Measurements from ENCODE around the gene FAM118A. TPM values are rescaled to one million over a fixed set of nuclear protein-coding genes. Genes with fewer than 3 reads are reported as not detected.
A peak's percentile ranks its signal among the peaks of the same experiment; 100 is the strongest.

The FAM118A gene
- total RNA-seq, 1 donor, result 21.7 TPM

- Histone ChIP-seq H2AFZ (ENCODE audit: low read length) (no peak overlapping the region), H3K27ac (ENCODE audit: low read depth, low read length) (no peak overlapping the region), H3K9me3 (ENCODE audit: low read depth, low read length) (no peaks in the 10 kb centered on the region), H3K4me2 (ENCODE audit: insufficient read depth, low read length) (no peak overlapping the region), H4K20me1 (ENCODE audit: insufficient read depth, low read length) (no peaks in the 10 kb centered on the region), H3K4me1 (ENCODE audit: insufficient read depth, low read length) (peaks cover 6% of the 10 kb centered on the region), H3K79me2 (ENCODE audit: insufficient read depth, low read length) (no peaks in the 10 kb centered on the region), H3K4me3 (ENCODE audit: insufficient read depth, low read length) (no peak overlapping the region), H3K36me3 (ENCODE audit: insufficient read depth, low read length) (no peaks in the 10 kb centered on the region), H3K27me3 (ENCODE audit: insufficient read depth, low read length) (no peaks in the 10 kb centered on the region)
- TF ChIP-seq, protein P1, sequence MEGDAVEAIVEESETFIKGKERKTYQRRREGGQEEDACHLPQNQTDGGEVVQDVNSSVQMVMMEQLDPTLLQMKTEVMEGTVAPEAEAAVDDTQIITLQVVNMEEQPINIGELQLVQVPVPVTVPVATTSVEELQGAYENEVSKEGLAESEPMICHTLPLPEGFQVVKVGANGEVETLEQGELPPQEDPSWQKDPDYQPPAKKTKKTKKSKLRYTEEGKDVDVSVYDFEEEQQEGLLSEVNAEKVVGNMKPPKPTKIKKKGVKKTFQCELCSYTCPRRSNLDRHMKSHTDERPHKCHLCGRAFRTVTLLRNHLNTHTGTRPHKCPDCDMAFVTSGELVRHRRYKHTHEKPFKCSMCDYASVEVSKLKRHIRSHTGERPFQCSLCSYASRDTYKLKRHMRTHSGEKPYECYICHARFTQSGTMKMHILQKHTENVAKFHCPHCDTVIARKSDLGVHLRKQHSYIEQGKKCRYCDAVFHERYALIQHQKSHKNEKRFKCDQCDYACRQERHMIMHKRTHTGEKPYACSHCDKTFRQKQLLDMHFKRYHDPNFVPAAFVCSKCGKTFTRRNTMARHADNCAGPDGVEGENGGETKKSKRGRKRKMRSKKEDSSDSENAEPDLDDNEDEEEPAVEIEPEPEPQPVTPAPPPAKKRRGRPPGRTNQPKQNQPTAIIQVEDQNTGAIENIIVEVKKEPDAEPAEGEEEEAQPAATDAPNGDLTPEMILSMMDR (IDR thresholded peaks at IDR 0.05; ENCODE audit: extremely low read depth, low read depth, low read length), result no peak
- peak; percentile 72 for DNase-seq (ENCODE audit: insufficient read length, low spot score, missing footprints)
Measured at GRCh38 chr22:45295492-45295891, 14.2 kb upstream of the FAM118A start.

- no peak overlapping the region for H3K4me3 ChIP-seq (ENCODE audit: insufficient read depth, low read length)
Measured at GRCh38 chr22:45296628-45297297, 13.0 kb upstream of the FAM118A start.

GRCh38 chr22:45298934-45299505 lies 10.7 kb upstream of the FAM118A start:
- Histone ChIP-seq H3K9me3 (ENCODE audit: low read depth, low read length) (no peaks in the 10 kb centered on the region), H3K36me3 (ENCODE audit: insufficient read depth, low read length) (no peaks in the 10 kb centered on the region), H3K4me1 (ENCODE audit: insufficient read depth, low read length) (peaks cover 11% of the 10 kb centered on the region), H4K20me1 (ENCODE audit: insufficient read depth, low read length) (no peaks in the 10 kb centered on the region), H3K4me3 (ENCODE audit: insufficient read depth, low read length) (no peak overlapping the region), H3K27ac (ENCODE audit: low read depth, low read length) (no peak overlapping the region), H3K4me2 (ENCODE audit: insufficient read depth, low read length) (no peak overlapping the region), H2AFZ (ENCODE audit: low read length) (no peak overlapping the region), H3K79me2 (ENCODE audit: insufficient read depth, low read length) (no peaks in the 10 kb centered on the region), H3K27me3 (ENCODE audit: insufficient read depth, low read length) (no peaks in the 10 kb centered on the region)
- no peak for DNase-seq (ENCODE audit: insufficient read length, low spot score, missing footprints)
- TF ChIP-seq, protein P1 (IDR thresholded peaks at IDR 0.05; ENCODE audit: extremely low read depth, low read depth, low read length), result no peak

More at GRCh38 chr22:45296628-45297297, 13.0 kb upstream of the FAM118A start:
- H3K36me3 ChIP-seq (ENCODE audit: insufficient read depth, low read length), result no peaks in the 10 kb centered on the region
- H3K79me2 ChIP-seq (ENCODE audit: insufficient read depth, low read length), result no peaks in the 10 kb centered on the region
- DNase-seq (ENCODE audit: insufficient read length, low spot score, missing footprints), result peak; percentile 44
- H3K27ac ChIP-seq (ENCODE audit: low read depth, low read length), result no peak overlapping the region
- H3K9me3 ChIP-seq (ENCODE audit: low read depth, low read length), result no peaks in the 10 kb centered on the region
- no peak overlapping the region for H3K4me2 ChIP-seq (ENCODE audit: insufficient read depth, low read length)
- H3K27me3 ChIP-seq (ENCODE audit: insufficient read depth, low read length), result no peaks in the 10 kb centered on the region
- H4K20me1 ChIP-seq (ENCODE audit: insufficient read depth, low read length), result no peaks in the 10 kb centered on the region
- no peak overlapping the region for H2AFZ ChIP-seq (ENCODE audit: low read length)
- TF ChIP-seq, protein P1 (IDR thresholded peaks at IDR 0.05; ENCODE audit: extremely low read depth, low read depth, low read length), result no peak
- peaks cover under 1% of the 10 kb centered on the region for H3K4me1 ChIP-seq (ENCODE audit: insufficient read depth, low read length)

DNA sequence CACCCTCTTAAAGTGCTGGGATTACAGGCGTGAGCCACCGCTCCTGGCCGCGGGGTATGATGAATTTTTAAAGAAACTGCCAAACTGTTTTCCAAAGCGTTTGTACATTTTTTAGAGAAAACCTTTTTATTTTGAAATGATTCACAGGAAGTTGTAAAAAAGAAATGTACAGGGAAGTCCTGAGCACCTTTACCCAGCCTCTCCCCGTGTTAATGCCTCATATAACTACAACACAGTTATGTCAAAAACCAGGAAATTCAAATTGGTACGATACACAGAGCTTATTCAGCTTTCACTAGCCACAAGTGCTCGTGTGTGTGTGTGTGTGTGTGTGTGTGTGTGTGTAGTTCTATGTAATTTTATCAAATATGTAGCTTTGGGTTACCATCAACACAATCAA lies 7.0 kb upstream of the FAM118A start:
- H4K20me1 ChIP-seq (ENCODE audit: insufficient read depth, low read length), result no peaks in the 10 kb centered on the region
- TF ChIP-seq, protein P1 (IDR thresholded peaks at IDR 0.05; ENCODE audit: extremely low read depth, low read depth, low read length), result no peak
- no peak for DNase-seq (ENCODE audit: insufficient read length, low spot score, missing footprints)

More for the DNA sequence above, 7.0 kb upstream of the FAM118A start:
- Histone ChIP-seq H3K9me3 (ENCODE audit: low read depth, low read length) (no peaks in the 10 kb centered on the region), H3K27me3 (ENCODE audit: insufficient read depth, low read length) (no peaks in the 10 kb centered on the region), H3K79me2 (ENCODE audit: insufficient read depth, low read length) (no peaks in the 10 kb centered on the region), H3K36me3 (ENCODE audit: insufficient read depth, low read length) (no peaks in the 10 kb centered on the region), H3K4me1 (ENCODE audit: insufficient read depth, low read length) (peaks cover 11% of the 10 kb centered on the region), H3K4me3 (ENCODE audit: insufficient read depth, low read length) (peak overlapping the region; percentile 12), H2AFZ (ENCODE audit: low read length) (peak overlapping the region; percentile 56), H3K27ac (ENCODE audit: low read depth, low read length) (no peak overlapping the region), H3K4me2 (ENCODE audit: insufficient read depth, low read length) (peak overlapping the region; percentile 64)
